Measurements from ENCODE around the gene SEMA3G. TPM values are rescaled to one million over a fixed set of nuclear protein-coding genes. Genes with fewer than 3 reads are reported as not detected.

SEMA3G gene
- total RNA-seq, 1 experiment from 2014 or later, result 0.77 TPM

GRCh38 chr3:52442409-52443267, 2.3 kb downstream of the SEMA3G start:
- Histone ChIP-seq H3K27me3 (ENCODE audit: low read length) (no peaks in the 10 kb centered on the region), H2AFZ (ENCODE audit: low read length) (no peak overlapping the region), H4K20me1 (ENCODE audit: low read length) (no peaks in the 10 kb centered on the region), H3K4me3 (ENCODE audit: low read length) (no peak overlapping the region), H3K9ac (ENCODE audit: low read length) (no peak overlapping the region), H3K36me3 (ENCODE audit: low read depth, low read length) (no peaks in the 10 kb centered on the region), H3K9me2 (replicated peaks; ENCODE audit: low read length) (no peaks in the 10 kb centered on the region), H3K79me2 (ENCODE audit: low read length) (no peaks in the 10 kb centered on the region), H3K27ac (ENCODE audit: low read length) (no peak overlapping the region), H3K4me2 (ENCODE audit: low read length) (no peak overlapping the region), H3F3A (ENCODE audit: low read length, unreplicated experiment) (no peaks in the 10 kb centered on the region), H3K4me1 (ENCODE audit: insufficient read depth, low read length) (peaks cover 9% of the 10 kb centered on the region), H3K9me3 (ENCODE audit: low read length) (no peaks in the 10 kb centered on the region)
- CTCF ChIA-PET, result no interaction called here
- no peak for ATAC-seq
- BruUV-seq (replicated peaks), result no TSS peak
- TF ChIP-seq CTCF (conservative IDR thresholded peaks at IDR 0.05; ENCODE audit: low read depth, low read length) (no peak), EZH2phosphoT487 (IDR thresholded peaks at IDR 0.05; ENCODE audit: borderline replicate concordance, low read length) (no peak), EZH2 (IDR thresholded peaks at IDR 0.05; ENCODE audit: low read length, unreplicated experiment) (no peak)
- no peak for DNase-seq
- POLR2A ChIA-PET (ENCODE audit: unreplicated experiment), result no interaction called here
- intact Hi-C loops (cut with micrococcal nuclease), result no loop called here

GRCh38 chr3:52441772-52442332, 3.1 kb downstream of the SEMA3G start:
- no peak overlapping the region for H2AFZ ChIP-seq (ENCODE audit: low read length)
- H3F3A ChIP-seq (ENCODE audit: low read length, unreplicated experiment), result no peaks in the 10 kb centered on the region
- H3K27ac ChIP-seq (ENCODE audit: low read length), result no peak overlapping the region
- no peak for TF ChIP-seq EZH2 (IDR thresholded peaks at IDR 0.05; ENCODE audit: low read length, unreplicated experiment)
- TF ChIP-seq CTCF (conservative IDR thresholded peaks at IDR 0.05; ENCODE audit: low read depth, low read length), result no peak
- no peak for TF ChIP-seq EZH2phosphoT487 (IDR thresholded peaks at IDR 0.05; ENCODE audit: borderline replicate concordance, low read length)
- POLR2A ChIA-PET (ENCODE audit: unreplicated experiment), result no interaction called here
- DNase-seq (no peak), ATAC-seq (no peak)
- H4K20me1 ChIP-seq (ENCODE audit: low read length), result no peaks in the 10 kb centered on the region
- H3K9me2 ChIP-seq (replicated peaks; ENCODE audit: low read length), result no peaks in the 10 kb centered on the region
- intact Hi-C loops (cut with micrococcal nuclease), result no loop called here
- H3K4me3 ChIP-seq (ENCODE audit: low read length), result no peak overlapping the region
- H3K27me3 ChIP-seq (ENCODE audit: low read length), result no peaks in the 10 kb centered on the region
- H3K9ac ChIP-seq (ENCODE audit: low read length), result no peak overlapping the region
- no peak overlapping the region for H3K4me2 ChIP-seq (ENCODE audit: low read length)
- CTCF ChIA-PET, result no interaction called here
- H3K4me1 ChIP-seq (ENCODE audit: insufficient read depth, low read length), result peaks cover 11% of the 10 kb centered on the region
- no TSS peak for BruUV-seq (replicated peaks)
- no peaks in the 10 kb centered on the region for H3K36me3 ChIP-seq (ENCODE audit: low read depth, low read length)
- H3K79me2 ChIP-seq (ENCODE audit: low read length), result no peaks in the 10 kb centered on the region
- no peaks in the 10 kb centered on the region for H3K9me3 ChIP-seq (ENCODE audit: low read length)
